OCI-LY1 (cell line): ENCODE results near the gene REC114.
"Not testable (repeated sequence)": the region's sequence is repeated elsewhere in the genome, so short reads cannot be mapped to it uniquely, and the experiment has no call there.

ENCODE experiments used
- H2AFZ ChIP-seq: fragments of 200-600 bp; sonication (generic), shearing (Covaris generic); 2 replicates; pipeline ENCODE4 v1.6.0; 2014; ENCODE audit warnings: antibody characterized with exemption, mild to moderate bottlenecking, low read length
- H3F3A ChIP-seq: fragments of 200-600 bp; sonication (generic), shearing (Covaris generic); 2 replicates; pipeline ENCODE4 v1.6.0; 2014; ENCODE audit warnings: mild to moderate bottlenecking, antibody characterized with exemption, low read length, moderate library complexity; ENCODE audit not compliant: insufficient read depth
- H3K27ac ChIP-seq: fragments of 200-600 bp; sonication (generic); 2 replicates; pipeline ENCODE4 v1.5.1; 2014; ENCODE audit warnings: low read length, mixed run types, mild to moderate bottlenecking, low read depth; ENCODE audit not compliant: poor library complexity, severe bottlenecking
- H3K27me3 ChIP-seq: fragments of 200-600 bp; sonication (generic); 2 replicates; pipeline ENCODE4 v1.6.0; 2014; ENCODE audit warnings: antibody characterized with exemption, mild to moderate bottlenecking, low read length, moderate library complexity; ENCODE audit not compliant: insufficient read depth
- H3K36me3 ChIP-seq: fragments of 200-600 bp; sonication (generic); 2 replicates; pipeline ENCODE4 v1.6.1; 2014; ENCODE audit warnings: mild to moderate bottlenecking, antibody characterized with exemption, low read length, moderate library complexity, mixed read lengths; ENCODE audit not compliant: insufficient read depth
- H3K4me1 ChIP-seq: fragments of 200-600 bp; sonication (generic); 2 replicates; pipeline ENCODE4 v1.5.1; 2014; ENCODE audit warnings: mild to moderate bottlenecking, low read length, moderate library complexity; ENCODE audit not compliant: insufficient read depth, severe bottlenecking
- H3K4me2 ChIP-seq: fragments of 200-600 bp; sonication (generic), shearing (Covaris generic); 2 replicates; pipeline ENCODE4 v1.6.1; 2014; ENCODE audit warnings: low read length
- H3K4me3 ChIP-seq: fragments of 200-600 bp; sonication (generic); 2 replicates; pipeline ENCODE4 v1.5.1; 2014; ENCODE audit warnings: low read length, low read depth, mild to moderate bottlenecking, mixed read lengths; ENCODE audit not compliant: poor library complexity, severe bottlenecking
- H3K79me2 ChIP-seq: fragments of 200-600 bp; shearing (Covaris generic); 2 replicates; pipeline ENCODE4 v1.6.1; 2016; ENCODE audit warnings: mixed run types, low read length, mixed read lengths; ENCODE audit not compliant: insufficient read depth
- H3K9ac ChIP-seq: fragments of 200-600 bp; sonication (generic), shearing (Covaris generic); 2 replicates; pipeline ENCODE4 v1.6.1; 2014; ENCODE audit warnings: mild to moderate bottlenecking, low read length, mixed read lengths
- H3K9me2 ChIP-seq: fragments of 200-600 bp; sonication (generic), shearing (Covaris generic); 2 replicates; pipeline ENCODE4 v1.6.1; 2014; ENCODE audit warnings: low read depth, mild to moderate bottlenecking, low read length, mixed read lengths
- H3K9me3 ChIP-seq: fragments of 200-600 bp; shearing (Covaris generic); 2 replicates; pipeline ENCODE4 v1.6.1; 2014; ENCODE audit warnings: low read length, mixed read lengths
- H4K20me1 ChIP-seq: fragments of 200-600 bp; sonication (generic), shearing (Covaris generic); 2 replicates; pipeline ENCODE4 v1.6.0; 2016; ENCODE audit warnings: mild to moderate bottlenecking, low read length; ENCODE audit not compliant: insufficient read depth
- EZH2 ChIP-seq: fragments of 200-600 bp; sonication (generic), shearing (Covaris generic); IDR thresholded peaks from 2 replicates; pipeline ENCODE4 v1.8.0; 2017; ENCODE audit warnings: borderline replicate concordance, mixed run types, mild to moderate bottlenecking, antibody characterized with exemption, low read length, moderate library complexity, mixed read lengths
- TF ChIP-seq, protein P1 (sequence below): fragments of 200-600 bp; sonication (generic), shearing (Covaris generic); IDR thresholded peaks from 2 replicates; pipeline ENCODE4 v1.5.1; 2017; ENCODE audit warnings: mild to moderate bottlenecking, antibody characterized with exemption, low read length, moderate library complexity, mixed read lengths

REC114 gene

DNA sequence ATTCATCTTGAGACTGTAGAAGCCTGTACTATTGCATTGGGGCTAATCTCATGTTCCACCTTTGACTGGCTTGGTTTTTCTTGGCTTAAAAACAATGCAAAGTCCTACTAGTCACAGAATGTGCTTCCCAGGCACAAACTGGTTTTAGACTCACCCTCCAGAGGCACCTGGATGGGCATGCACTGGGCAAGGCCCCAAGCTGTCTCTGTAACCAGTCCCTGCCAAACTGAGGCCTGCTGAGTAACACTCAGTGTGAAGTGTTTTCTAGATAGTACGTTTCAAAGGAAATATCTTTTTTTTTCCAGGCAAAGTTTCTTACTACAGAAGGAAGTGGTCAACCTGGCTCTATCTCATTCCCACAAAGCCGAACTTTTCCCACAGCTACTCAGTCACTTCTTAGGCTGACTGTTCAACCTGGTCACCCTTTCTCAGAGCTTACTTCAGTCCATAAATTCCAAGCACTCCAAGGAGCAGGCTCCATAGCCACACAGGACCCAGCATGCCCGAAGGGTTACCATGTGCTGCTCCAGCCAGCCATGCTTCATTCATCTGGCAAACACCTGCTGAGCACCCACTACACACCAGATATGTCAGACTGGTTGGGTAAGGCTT, 132.8 kb downstream of the REC114 start:
- TF ChIP-seq, protein P1, sequence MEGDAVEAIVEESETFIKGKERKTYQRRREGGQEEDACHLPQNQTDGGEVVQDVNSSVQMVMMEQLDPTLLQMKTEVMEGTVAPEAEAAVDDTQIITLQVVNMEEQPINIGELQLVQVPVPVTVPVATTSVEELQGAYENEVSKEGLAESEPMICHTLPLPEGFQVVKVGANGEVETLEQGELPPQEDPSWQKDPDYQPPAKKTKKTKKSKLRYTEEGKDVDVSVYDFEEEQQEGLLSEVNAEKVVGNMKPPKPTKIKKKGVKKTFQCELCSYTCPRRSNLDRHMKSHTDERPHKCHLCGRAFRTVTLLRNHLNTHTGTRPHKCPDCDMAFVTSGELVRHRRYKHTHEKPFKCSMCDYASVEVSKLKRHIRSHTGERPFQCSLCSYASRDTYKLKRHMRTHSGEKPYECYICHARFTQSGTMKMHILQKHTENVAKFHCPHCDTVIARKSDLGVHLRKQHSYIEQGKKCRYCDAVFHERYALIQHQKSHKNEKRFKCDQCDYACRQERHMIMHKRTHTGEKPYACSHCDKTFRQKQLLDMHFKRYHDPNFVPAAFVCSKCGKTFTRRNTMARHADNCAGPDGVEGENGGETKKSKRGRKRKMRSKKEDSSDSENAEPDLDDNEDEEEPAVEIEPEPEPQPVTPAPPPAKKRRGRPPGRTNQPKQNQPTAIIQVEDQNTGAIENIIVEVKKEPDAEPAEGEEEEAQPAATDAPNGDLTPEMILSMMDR, result no peak
- no peak for TF ChIP-seq EZH2
- Histone ChIP-seq H3K9me3 (no peaks in the 10 kb centered on the region), H3K9me2 (no peaks in the 10 kb centered on the region), H3F3A (no peaks in the 10 kb centered on the region), H3K4me1 (no peaks in the 10 kb centered on the region), H3K27me3 (no peaks in the 10 kb centered on the region), H3K79me2 (no peaks in the 10 kb centered on the region), H3K36me3 (peaks cover 34% of the 10 kb centered on the region; the same call in 1 of the 2 replicates), H4K20me1 (no peaks in the 10 kb centered on the region), H3K4me3 (no peak overlapping the region), H3K4me2 (no peak overlapping the region), H3K9ac (no peak overlapping the region), H2AFZ (no peak overlapping the region), H3K27ac (no peak overlapping the region)

DNA sequence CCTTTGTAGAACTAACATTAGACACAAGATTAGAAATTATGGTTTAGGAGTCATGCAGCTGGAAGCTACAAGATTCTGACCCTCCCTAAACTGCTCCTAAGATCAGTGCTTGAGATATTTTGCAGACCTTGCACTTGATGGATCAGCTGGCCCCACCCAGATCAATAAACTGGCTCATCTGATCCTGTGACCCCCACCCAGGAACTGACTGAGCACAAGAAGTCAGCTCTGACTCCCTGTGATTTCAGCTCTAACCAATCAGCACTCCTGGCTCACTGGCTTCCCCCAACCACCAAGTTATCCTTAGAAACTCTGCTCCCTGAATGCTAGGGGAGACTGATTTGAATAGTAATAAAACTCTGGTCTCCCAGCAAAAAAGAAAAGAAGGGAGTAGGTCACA, 134.6 kb downstream of the REC114 start:
- not testable (repeated sequence) for H3K27me3 ChIP-seq, H3K27ac ChIP-seq, H3F3A ChIP-seq, H2AFZ ChIP-seq, H3K9me2 ChIP-seq, H3K4me3 ChIP-seq, H3K79me2 ChIP-seq, H3K9ac ChIP-seq, H3K9me3 ChIP-seq, H3K4me1 ChIP-seq, H3K4me2 ChIP-seq, H4K20me1 ChIP-seq
- H3K36me3 ChIP-seq, result peaks cover 33% of the 10 kb centered on the region; the same call in 1 of the 2 replicates

DNA sequence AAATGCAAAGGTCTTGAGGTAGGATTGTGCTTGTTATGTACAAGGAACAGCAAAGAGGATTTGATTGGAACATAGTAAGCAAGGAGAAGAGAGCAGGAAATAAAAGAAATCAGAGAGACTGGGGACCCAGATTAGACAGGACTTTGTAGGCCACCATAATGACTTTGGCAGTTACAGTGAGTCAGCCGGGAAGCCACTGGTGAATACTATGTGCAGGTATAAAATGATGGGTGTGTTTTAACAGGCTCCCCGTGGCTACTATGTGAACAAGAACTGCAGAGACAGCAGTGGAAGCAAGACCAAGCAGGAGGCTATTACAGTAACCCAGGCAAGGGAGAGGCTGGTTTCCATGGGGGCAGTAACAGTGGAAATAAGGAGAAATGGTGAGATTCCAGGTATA, 135.1 kb downstream of the REC114 start:
- H3K9ac ChIP-seq, result no peak overlapping the region
- H2AFZ ChIP-seq, result no peak overlapping the region
- no peak overlapping the region for H3K4me3 ChIP-seq
- H3K36me3 ChIP-seq, result peaks cover 37% of the 10 kb centered on the region; the same call in 1 of the 2 replicates
- no peaks in the 10 kb centered on the region for H3K79me2 ChIP-seq
- no peak overlapping the region for H3K27ac ChIP-seq
- no peaks in the 10 kb centered on the region for H3F3A ChIP-seq
- no peaks in the 10 kb centered on the region for H4K20me1 ChIP-seq
- TF ChIP-seq EZH2, result no peak
- TF ChIP-seq, protein P1, result no peak
- H3K9me3 ChIP-seq, result no peaks in the 10 kb centered on the region
- no peak overlapping the region for H3K4me2 ChIP-seq
- H3K9me2 ChIP-seq, result no peaks in the 10 kb centered on the region
- H3K27me3 ChIP-seq, result no peaks in the 10 kb centered on the region
- no peaks in the 10 kb centered on the region for H3K4me1 ChIP-seq

DNA sequence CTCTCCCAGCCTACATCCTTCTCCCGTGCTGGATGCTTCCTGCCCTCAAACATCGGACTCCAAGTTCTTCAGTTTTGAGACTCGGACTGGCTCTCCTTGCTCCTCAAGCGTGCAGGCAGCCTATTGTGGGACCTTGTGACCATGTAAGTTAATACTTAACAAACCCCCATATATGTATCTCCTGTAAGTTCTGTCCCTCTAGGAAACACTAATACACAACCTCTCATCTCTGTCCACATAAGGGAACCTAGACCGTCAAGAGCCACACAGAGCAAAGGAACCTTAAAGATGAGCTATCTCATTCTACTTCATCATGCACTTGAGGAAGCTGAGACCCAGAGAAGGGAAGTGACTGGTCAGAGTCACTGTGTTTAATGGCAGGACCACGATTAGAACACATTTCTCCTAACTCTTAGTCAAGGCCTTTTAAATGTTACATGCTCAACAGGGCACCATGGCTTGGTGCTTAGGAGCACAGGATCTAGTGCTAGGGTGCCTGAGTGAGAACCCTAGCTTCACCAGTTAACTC, 140.0 kb downstream of the REC114 start:
- H3K79me2 ChIP-seq, result no peaks in the 10 kb centered on the region
- H3K4me3 ChIP-seq, result no peak overlapping the region
- no peaks in the 10 kb centered on the region for H3K4me1 ChIP-seq
- H3F3A ChIP-seq, result no peaks in the 10 kb centered on the region
- H3K27ac ChIP-seq, result no peak overlapping the region
- H3K9me2 ChIP-seq, result no peaks in the 10 kb centered on the region
- no peaks in the 10 kb centered on the region for H4K20me1 ChIP-seq
- H3K27me3 ChIP-seq, result no peaks in the 10 kb centered on the region
- no peak for TF ChIP-seq EZH2
- TF ChIP-seq, protein P1, result no peak
- H3K4me2 ChIP-seq, result no peak overlapping the region
- H3K9ac ChIP-seq, result no peak overlapping the region
- H2AFZ ChIP-seq, result no peak overlapping the region
- no peaks in the 10 kb centered on the region for H3K9me3 ChIP-seq
- peaks cover 59% of the 10 kb centered on the region; the same call in 1 of the 2 replicates for H3K36me3 ChIP-seq
